HPDE6-E6E7 (cell line): ENCODE measurements around the gene PCDH9.
"Not testable (repeated sequence)": the region's sequence is repeated elsewhere in the genome, so short reads cannot be mapped to it uniquely, and the experiment has no call there.

Source experiments
- DNase-seq: peaks from one replicate; pipeline ENCODE4 v3.0.0; 2011; ENCODE audit warnings: missing footprints; ENCODE audit errors: extremely low spot score

PCDH9 gene

GRCh38 chr13:66273011-66273410 is 957.1 kb downstream of the PCDH9 start:
- DNase-seq = no peak

DNA sequence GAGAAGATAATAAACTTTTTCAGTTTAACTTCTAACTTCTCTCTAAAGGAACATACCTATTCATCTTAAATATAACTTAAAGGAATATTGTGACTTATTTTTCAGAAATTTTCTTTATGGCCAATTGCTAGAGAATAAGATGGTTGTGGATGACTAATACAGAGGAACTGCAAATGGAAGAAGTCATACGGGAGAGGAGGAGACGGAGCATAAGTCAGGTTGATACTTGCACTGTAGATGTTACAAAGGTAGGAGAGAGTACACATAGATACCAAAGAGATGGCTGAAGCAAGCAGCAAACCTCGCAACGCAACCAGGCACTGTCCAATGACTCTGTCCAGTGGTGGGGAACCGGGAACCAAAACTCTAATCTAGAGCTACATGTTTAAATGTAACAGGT is 963.4 kb downstream of the PCDH9 start:
- DNase-seq = peak; percentile 26

- no peak for DNase-seq
Measured at GRCh38 chr13:66266348-66266747, 963.8 kb downstream of the PCDH9 start.

DNA sequence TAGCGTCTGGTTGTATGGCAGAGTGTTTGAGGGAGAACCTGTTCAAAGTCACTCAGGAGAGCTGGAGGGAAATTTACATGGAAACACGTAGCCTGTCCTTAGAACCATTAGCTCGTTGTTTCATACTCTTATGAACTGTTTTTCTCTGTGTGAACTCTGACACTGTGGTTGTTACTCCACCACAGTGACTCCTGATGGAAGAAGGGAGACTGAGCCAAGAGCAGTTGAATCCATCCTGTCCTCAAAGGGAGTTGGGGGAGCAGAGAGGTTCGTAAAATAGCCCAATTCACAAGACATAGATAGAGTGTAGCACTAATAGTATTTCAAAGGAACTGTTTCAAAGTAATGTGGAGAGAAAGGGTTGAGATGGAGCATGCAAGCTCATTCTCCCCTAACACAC is 964.8 kb downstream of the PCDH9 start:
- DNase-seq = no peak

DNA sequence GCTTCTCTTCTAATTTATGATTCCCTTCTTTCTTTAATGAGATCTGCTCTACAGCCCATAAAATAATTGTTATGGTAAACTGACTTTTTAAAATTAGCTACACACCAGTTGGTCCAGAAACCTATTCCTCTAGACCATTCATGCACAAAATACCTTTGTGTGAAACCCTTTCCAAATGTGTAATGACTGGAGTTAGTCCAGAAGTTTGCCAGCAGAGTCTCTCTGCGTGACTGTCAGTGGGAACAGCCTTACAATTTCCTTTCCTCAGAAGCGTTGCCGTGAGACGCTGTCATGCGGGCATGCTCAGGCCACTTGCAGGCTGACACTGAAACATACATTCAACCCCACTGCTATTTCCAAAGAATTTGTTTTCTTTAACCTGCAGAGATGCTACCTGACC is 965.2 kb downstream of the PCDH9 start:
- no peak for DNase-seq

DNA sequence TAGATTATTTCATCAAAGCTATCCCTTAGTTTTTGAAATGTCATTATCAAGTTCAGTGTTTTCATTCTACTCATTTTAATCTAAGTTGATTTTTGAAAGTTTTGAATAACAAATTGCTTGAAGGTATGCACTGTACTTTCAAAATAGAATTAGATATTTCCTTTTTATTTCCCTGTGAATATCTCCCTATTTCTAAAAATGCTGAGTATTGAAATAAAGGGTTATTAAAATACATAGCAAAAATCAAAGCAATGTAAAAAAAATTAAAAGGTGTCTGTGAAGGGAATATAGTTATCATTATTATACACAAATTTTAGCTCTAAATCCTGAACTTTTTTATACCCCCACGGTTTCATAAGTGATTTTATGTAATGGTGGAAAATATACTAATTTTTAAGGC is 967.8 kb downstream of the PCDH9 start:
- no peak for DNase-seq

GRCh38 chr13:66259426-66259825 is 970.7 kb downstream of the PCDH9 start:
- DNase-seq = not testable (repeated sequence)
